ENCODE measurements around the gene IMPA2.
"Not testable (repeated sequence)": the region's sequence is repeated elsewhere in the genome, so short reads cannot be mapped to it uniquely, and the experiment has no call there.

The IMPA2 gene

GRCh38 chr18:11970836-11971226, 10.5 kb upstream of the IMPA2 start:
- H3K4me3 ChIP-seq (ENCODE audit: low read length); H3K27me3 ChIP-seq (ENCODE audit: control insufficient read depth, insufficient read depth, low read length); H3K36me3 ChIP-seq (ENCODE audit: control insufficient read depth, insufficient read depth, low read length); H3K4me1 ChIP-seq (ENCODE audit: control insufficient read depth, insufficient read depth, low read length); H3K9ac ChIP-seq (ENCODE audit: low read length); H3K9me3 ChIP-seq (ENCODE audit: control insufficient read depth, low read length): not testable (repeated sequence)

DNA sequence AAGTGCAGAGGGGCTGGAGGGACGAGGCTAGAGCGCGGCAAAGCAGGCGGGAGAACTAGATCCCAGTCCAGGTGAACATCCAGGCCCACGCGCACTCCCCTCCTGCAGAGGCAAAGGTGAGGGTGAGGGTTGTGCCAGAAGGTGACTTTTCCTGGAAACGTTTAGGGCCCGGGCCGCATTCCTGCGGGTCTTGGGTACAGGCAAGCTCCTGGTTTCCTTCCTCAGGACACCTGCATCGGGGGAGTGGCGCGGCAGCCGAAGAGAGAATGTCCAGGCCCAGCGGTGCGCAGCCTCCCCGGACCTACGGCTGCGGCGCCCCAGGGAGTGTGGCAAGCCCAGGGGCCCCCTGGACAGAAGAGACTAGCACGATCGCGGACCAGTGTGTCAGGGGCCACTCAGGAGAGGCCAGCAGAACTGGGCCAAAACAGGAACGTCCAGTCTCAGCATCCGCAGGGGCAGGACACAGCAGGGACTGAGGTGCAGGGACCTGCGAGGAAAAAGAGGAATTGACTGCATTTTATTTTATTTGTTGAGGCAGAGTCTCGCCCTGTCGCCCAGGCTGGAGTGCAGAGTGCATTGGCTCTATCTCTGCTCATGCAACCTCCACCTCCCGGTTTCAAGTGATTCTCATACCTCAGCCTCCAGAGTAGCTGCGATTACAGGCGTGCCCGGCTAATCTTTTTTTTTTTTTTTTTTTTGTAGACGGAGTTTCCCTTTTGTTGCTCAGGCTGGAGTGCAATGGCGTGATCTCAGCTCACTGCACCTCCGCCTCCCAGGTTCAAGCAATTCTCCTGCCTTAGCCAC, 8.7 kb upstream of the IMPA2 start:
- no peaks in the 10 kb centered on the region for H3K36me3 ChIP-seq (ENCODE audit: control insufficient read depth, insufficient read depth, low read length)
- no peak overlapping the region for H3K9ac ChIP-seq (ENCODE audit: low read length)
- H3K9me3 ChIP-seq (ENCODE audit: control insufficient read depth, low read length) = no peaks in the 10 kb centered on the region

GRCh38 chr18:11974741-11975325, 6.5 kb upstream of the IMPA2 start:
- H3K4me1 ChIP-seq (ENCODE audit: control insufficient read depth, insufficient read depth, low read length) = peaks cover 2% of the 10 kb centered on the region
- no peaks in the 10 kb centered on the region for H3K27me3 ChIP-seq (ENCODE audit: control insufficient read depth, insufficient read depth, low read length)
- no peak overlapping the region for H3K4me3 ChIP-seq (ENCODE audit: low read length)
- no peak overlapping the region for H3K9ac ChIP-seq (ENCODE audit: low read length)
- H3K9me3 ChIP-seq (ENCODE audit: control insufficient read depth, low read length) = no peaks in the 10 kb centered on the region
- no peaks in the 10 kb centered on the region for H3K36me3 ChIP-seq (ENCODE audit: control insufficient read depth, insufficient read depth, low read length)

More for the DNA sequence above, 8.7 kb upstream of the IMPA2 start:
- Histone ChIP-seq H3K4me3 (ENCODE audit: low read length) (no peak overlapping the region), H3K4me1 (ENCODE audit: control insufficient read depth, insufficient read depth, low read length) (no peaks in the 10 kb centered on the region), H3K27me3 (ENCODE audit: control insufficient read depth, insufficient read depth, low read length) (no peaks in the 10 kb centered on the region)

- H3K4me3 ChIP-seq (ENCODE audit: low read length) = no peak overlapping the region
Measured at GRCh38 chr18:11975723-11976122, 5.6 kb upstream of the IMPA2 start.

GRCh38 chr18:11976315-11977152, 4.8 kb upstream of the IMPA2 start:
- no peaks in the 10 kb centered on the region for H3K27me3 ChIP-seq (ENCODE audit: control insufficient read depth, insufficient read depth, low read length)
- no peaks in the 10 kb centered on the region for H3K9me3 ChIP-seq (ENCODE audit: control insufficient read depth, low read length)
- no peak overlapping the region for H3K4me3 ChIP-seq (ENCODE audit: low read length)
- no peak overlapping the region for H3K9ac ChIP-seq (ENCODE audit: low read length)
- peaks cover 9% of the 10 kb centered on the region for H3K4me1 ChIP-seq (ENCODE audit: control insufficient read depth, insufficient read depth, low read length)
- H3K36me3 ChIP-seq (ENCODE audit: control insufficient read depth, insufficient read depth, low read length) = no peaks in the 10 kb centered on the region

More at GRCh38 chr18:11975723-11976122, 5.6 kb upstream of the IMPA2 start:
- no peak overlapping the region for H3K9ac ChIP-seq (ENCODE audit: low read length)
- no peaks in the 10 kb centered on the region for H3K27me3 ChIP-seq (ENCODE audit: control insufficient read depth, insufficient read depth, low read length)
- no peaks in the 10 kb centered on the region for H3K36me3 ChIP-seq (ENCODE audit: control insufficient read depth, insufficient read depth, low read length)
- peaks cover 9% of the 10 kb centered on the region for H3K4me1 ChIP-seq (ENCODE audit: control insufficient read depth, insufficient read depth, low read length)
- H3K9me3 ChIP-seq (ENCODE audit: control insufficient read depth, low read length) = no peaks in the 10 kb centered on the region

DNA sequence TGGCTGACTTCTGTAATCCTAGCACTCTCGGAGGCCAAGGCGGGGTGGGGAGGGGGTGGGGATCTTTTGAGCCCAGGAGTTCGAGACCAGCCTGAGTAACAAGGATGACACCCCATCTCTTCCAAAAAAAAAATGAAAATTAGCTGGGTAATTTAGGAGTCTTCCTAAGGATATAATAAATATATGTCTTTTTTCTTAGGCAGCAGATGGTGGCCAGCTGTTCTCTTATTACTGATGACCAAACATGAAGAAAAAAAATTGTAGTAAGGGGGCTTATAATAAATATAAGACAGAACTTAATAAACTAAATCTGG, 4.2 kb upstream of the IMPA2 start:
- Histone ChIP-seq H3K27me3 (ENCODE audit: control insufficient read depth, insufficient read depth, low read length) (no peaks in the 10 kb centered on the region), H3K4me3 (ENCODE audit: low read length) (no peak overlapping the region), H3K9me3 (ENCODE audit: control insufficient read depth, low read length) (no peaks in the 10 kb centered on the region), H3K4me1 (ENCODE audit: control insufficient read depth, insufficient read depth, low read length) (peaks cover 9% of the 10 kb centered on the region), H3K36me3 (ENCODE audit: control insufficient read depth, insufficient read depth, low read length) (no peaks in the 10 kb centered on the region), H3K9ac (ENCODE audit: low read length) (no peak overlapping the region)

- H3K4me1 ChIP-seq (ENCODE audit: control insufficient read depth, insufficient read depth, low read length) = peaks cover 23% of the 10 kb centered on the region
- H3K27me3 ChIP-seq (ENCODE audit: control insufficient read depth, insufficient read depth, low read length) = no peaks in the 10 kb centered on the region
- no peaks in the 10 kb centered on the region for H3K9me3 ChIP-seq (ENCODE audit: control insufficient read depth, low read length)
- no peaks in the 10 kb centered on the region for H3K36me3 ChIP-seq (ENCODE audit: control insufficient read depth, insufficient read depth, low read length)
- no peak overlapping the region for H3K4me3 ChIP-seq (ENCODE audit: low read length)
- H3K9ac ChIP-seq (ENCODE audit: low read length) = no peak overlapping the region
Measured at GRCh38 chr18:11978956-11979355, 2.4 kb upstream of the IMPA2 start.

DNA sequence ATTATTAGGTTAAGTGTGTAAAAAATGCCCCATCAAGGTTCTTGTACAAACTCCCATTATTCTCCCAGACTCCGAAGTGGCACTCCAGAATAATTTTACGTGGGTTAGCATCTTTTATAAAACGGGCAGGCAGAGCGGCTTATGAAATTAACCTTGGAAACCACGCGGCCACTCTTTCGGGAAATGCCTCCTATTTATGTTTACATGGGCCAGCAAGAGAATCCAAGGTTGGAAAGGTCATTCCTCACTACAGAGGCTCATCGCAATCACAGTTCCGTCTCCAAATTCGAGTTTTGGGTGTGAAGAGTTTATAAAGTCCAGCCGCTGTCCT, 1.2 kb upstream of the IMPA2 start:
- no peaks in the 10 kb centered on the region for H3K9me3 ChIP-seq (ENCODE audit: control insufficient read depth, low read length)
- peak overlapping the region; percentile 72 for H3K9ac ChIP-seq (ENCODE audit: low read length)
- peak overlapping the region; percentile 49 for H3K4me3 ChIP-seq (ENCODE audit: low read length)
- no peaks in the 10 kb centered on the region for H3K27me3 ChIP-seq (ENCODE audit: control insufficient read depth, insufficient read depth, low read length)
- H3K36me3 ChIP-seq (ENCODE audit: control insufficient read depth, insufficient read depth, low read length) = no peaks in the 10 kb centered on the region
- peaks cover 28% of the 10 kb centered on the region for H3K4me1 ChIP-seq (ENCODE audit: control insufficient read depth, insufficient read depth, low read length)

- Histone ChIP-seq H3K9ac (ENCODE audit: low read length) (peak overlapping the region; percentile 72), H3K9me3 (ENCODE audit: control insufficient read depth, low read length) (no peaks in the 10 kb centered on the region), H3K4me1 (ENCODE audit: control insufficient read depth, insufficient read depth, low read length) (peaks cover 30% of the 10 kb centered on the region), H3K36me3 (ENCODE audit: control insufficient read depth, insufficient read depth, low read length) (no peaks in the 10 kb centered on the region), H3K27me3 (ENCODE audit: control insufficient read depth, insufficient read depth, low read length) (no peaks in the 10 kb centered on the region), H3K4me3 (ENCODE audit: low read length) (peak overlapping the region; percentile 49)
Measured at GRCh38 chr18:11980494-11981191, 664 bp upstream of the IMPA2 start.

GRCh38 chr18:11981543-11982366, 448 bp downstream of the IMPA2 start:
- Histone ChIP-seq H3K4me3 (ENCODE audit: low read length) (peak overlapping the region; percentile 91), H3K9ac (ENCODE audit: low read length) (peak overlapping the region; percentile 93), H3K4me1 (ENCODE audit: control insufficient read depth, insufficient read depth, low read length) (peaks cover 37% of the 10 kb centered on the region), H3K9me3 (ENCODE audit: control insufficient read depth, low read length) (no peaks in the 10 kb centered on the region), H3K27me3 (ENCODE audit: control insufficient read depth, insufficient read depth, low read length) (no peaks in the 10 kb centered on the region), H3K36me3 (ENCODE audit: control insufficient read depth, insufficient read depth, low read length) (no peaks in the 10 kb centered on the region)

DNA sequence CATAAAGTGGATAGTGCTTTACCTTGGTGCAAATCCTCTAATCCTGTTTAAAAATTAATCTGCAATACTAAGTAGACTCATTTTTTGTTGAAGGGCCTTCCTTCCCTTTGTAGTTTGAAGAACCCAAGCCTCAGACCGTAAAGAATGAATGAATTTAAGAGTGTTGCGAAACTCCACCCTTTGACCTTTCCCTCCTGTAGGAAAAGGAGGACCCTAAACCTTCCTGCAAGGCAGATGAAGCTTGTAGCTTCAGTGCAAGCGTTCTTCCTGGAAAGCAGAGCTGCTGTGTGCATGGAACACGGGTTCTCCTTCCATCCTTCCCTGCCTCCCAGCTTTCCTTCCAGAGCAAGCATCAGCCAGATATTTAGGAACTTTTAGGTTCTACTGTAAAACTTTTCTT, 1.7 kb downstream of the IMPA2 start:
- peak overlapping the region; percentile 93 for H3K9ac ChIP-seq (ENCODE audit: low read length)
- no peaks in the 10 kb centered on the region for H3K36me3 ChIP-seq (ENCODE audit: control insufficient read depth, insufficient read depth, low read length)
- peaks cover 37% of the 10 kb centered on the region for H3K4me1 ChIP-seq (ENCODE audit: control insufficient read depth, insufficient read depth, low read length)
- no peaks in the 10 kb centered on the region for H3K27me3 ChIP-seq (ENCODE audit: control insufficient read depth, insufficient read depth, low read length)
- H3K9me3 ChIP-seq (ENCODE audit: control insufficient read depth, low read length) = no peaks in the 10 kb centered on the region
- H3K4me3 ChIP-seq (ENCODE audit: low read length) = peak overlapping the region; percentile 91
